Dendritic cell treated with granulocyte-macrophage colony-stimulating factor and Interleukin-4, amounts not matched to agents 40 ng/mL and 50 ng/mL, for 4 days (primary cell): ENCODE data around the gene CTDP1.
"Not testable (repeated sequence)": the region's sequence is repeated elsewhere in the genome, so short reads cannot be mapped to it uniquely, and the experiment has no call there.

Source experiments
- H3K27ac Mint-ChIP-seq: one replicate; pipeline ENCODE4 v1.8.0; 2022; ENCODE audit warnings: mild to moderate bottlenecking, mixed read lengths
- H3K27me3 Mint-ChIP-seq: one replicate; pipeline ENCODE4 v1.8.0; 2022; ENCODE audit warnings: mild to moderate bottlenecking, mixed read lengths
- H3K36me3 Mint-ChIP-seq: one replicate; pipeline ENCODE4 v1.8.0; 2022; ENCODE audit warnings: low read depth, mixed read lengths
- H3K4me1 Mint-ChIP-seq: one replicate; pipeline ENCODE4 v1.8.0; 2022; ENCODE audit warnings: low read depth, mixed read lengths
- H3K4me3 Mint-ChIP-seq: one replicate; pipeline ENCODE4 v1.8.0; 2022; ENCODE audit warnings: mild to moderate bottlenecking, moderate library complexity, mixed read lengths
- H3K9me3 Mint-ChIP-seq: one replicate; pipeline ENCODE4 v1.8.0; 2022; ENCODE audit warnings: mixed read lengths
- intact Hi-C: fragments of 100-400 bp; cut with micrococcal nuclease; formaldehyde crosslinking; loops from one replicate; pipeline ENCODE4 v1.15.0; 2022

The CTDP1 gene

DNA sequence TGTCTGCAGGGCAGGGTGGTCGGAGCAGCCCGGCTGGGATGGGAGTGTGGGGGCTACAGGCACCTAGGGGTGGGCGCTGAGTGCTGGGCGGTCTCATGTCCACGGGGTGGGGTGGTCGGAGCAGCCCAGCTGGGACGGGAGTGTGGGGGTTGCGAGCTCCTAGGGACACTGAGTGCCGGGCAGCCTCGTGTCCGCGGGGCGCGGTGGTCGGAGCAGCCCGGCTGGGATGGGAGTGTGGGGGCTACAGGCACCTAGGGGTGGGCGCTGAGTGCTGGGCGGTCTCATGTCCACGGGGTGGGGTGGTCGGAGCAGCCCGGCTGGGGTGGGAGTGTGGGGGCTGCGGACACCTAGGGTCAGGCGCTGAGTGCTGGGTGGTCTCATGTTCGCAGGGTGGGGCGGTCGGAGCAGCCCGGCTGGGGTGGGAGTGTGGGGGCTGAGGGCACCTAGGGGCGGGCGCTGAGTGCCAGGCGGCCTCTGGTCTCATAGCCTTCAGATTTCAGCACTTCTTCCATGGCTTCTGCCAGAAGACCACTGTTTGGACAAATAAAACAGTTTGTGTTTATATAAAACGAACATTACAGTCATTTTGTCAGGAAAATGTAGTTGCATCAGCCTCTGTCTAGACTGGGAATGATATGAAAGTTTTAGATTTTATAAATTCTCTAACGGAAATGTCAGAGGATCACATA lies 14.7 kb downstream of the CTDP1 start:
- H3K27me3 Mint-ChIP-seq, H3K9me3 Mint-ChIP-seq, H3K4me3 Mint-ChIP-seq, H3K27ac Mint-ChIP-seq, intact Hi-C loops: not testable (repeated sequence)
- Mint-ChIP-seq H3K36me3 (peaks cover 77% of the 10 kb centered on the region), H3K4me1 (peaks cover 18% of the 10 kb centered on the region)

DNA sequence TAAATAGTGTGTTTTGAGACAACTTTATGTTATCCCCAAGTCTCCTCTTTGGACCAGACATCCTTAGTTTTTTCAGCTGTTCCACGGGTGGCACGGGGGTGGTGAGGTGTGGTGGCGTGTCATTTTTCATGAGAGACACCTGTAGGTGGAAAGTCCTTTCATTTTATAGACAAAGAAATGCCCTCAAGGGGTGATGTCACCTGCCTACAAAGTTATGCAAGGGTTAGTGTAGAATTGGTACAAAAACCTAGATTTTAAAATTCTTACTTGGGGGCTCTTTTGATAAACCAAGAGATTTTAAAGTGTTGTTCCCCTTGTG lies 15.3 kb downstream of the CTDP1 start:
- Mint-ChIP-seq H3K27ac (no peak overlapping the region), H3K27me3 (no peaks in the 10 kb centered on the region), H3K4me3 (no peak overlapping the region), H3K9me3 (no peaks in the 10 kb centered on the region), H3K4me1 (peaks cover 18% of the 10 kb centered on the region), H3K36me3 (peaks cover 82% of the 10 kb centered on the region)
- intact Hi-C loops: no loop called here

DNA sequence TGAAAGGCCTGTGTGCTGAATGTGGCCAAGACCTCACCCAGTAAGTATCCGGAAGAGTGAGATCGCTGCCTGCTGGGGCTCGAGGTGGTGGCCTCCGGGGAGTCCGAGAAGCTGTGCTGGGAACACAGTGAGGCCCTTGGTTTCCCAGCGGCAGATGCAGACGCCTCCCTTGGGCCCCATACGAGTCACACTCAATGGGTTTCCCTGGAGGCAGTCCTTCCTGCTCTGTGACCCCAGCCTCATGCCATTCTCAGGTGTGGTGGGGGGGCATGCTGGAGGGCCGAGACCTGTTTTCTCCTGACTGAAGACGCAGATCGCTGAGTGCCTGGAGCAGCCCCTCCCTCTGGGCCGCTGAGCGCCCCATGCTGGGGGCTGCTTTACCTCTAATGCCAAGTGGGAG lies 15.7 kb downstream of the CTDP1 start:
- peaks cover 14% of the 10 kb centered on the region for H3K4me1 Mint-ChIP-seq

DNA sequence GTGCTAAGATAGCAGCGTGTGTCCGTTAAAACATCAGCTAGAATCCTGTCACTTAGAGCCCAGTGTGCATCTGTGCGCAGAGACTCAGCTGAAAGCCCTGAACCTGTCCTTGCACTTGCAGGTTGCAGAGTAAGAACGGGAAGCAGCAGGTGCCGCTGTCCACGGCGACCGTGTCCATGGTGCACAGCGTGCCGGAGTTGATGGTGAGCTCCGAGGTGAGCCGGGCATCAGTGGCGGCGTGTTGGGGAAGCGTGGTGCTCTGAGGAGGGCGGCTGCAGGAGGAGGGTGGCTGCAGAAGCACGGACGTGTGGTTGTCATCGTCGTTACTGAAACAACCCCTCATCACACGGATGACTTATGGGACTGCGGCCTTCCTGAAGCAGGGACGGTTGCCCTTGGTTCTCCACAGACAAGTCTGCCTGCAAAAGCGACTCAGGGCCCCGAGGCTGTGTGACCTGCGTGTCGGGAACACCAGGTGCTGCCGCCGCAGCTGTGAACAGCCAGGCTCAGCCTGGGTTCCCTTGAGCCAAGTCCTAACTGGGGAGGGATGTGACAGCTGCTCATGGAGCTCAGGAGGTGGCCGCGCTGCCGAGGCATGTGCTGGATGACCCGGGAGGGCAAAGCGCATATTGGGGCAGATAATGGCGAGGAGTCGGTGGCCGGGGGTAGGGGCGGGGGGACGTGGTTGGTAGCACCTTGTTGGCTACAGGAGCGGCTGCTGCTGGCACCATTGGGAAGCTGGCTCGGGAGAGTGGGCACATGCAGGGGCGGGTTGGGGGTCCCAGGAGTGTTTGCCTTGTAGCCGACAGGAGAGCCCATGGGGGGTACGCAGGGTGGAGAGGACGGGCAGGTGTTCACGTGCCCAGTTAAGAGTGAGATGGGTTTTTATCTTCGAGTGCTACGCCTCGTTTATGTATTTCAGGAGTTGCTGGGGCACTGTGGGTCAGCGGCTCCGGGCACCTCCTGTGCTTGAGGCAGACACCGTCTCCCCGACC lies 16.6 kb downstream of the CTDP1 start:
- no peak overlapping the region for H3K4me3 Mint-ChIP-seq
- H3K27me3 Mint-ChIP-seq: no peaks in the 10 kb centered on the region
- peaks cover 10% of the 10 kb centered on the region for H3K4me1 Mint-ChIP-seq
- no peaks in the 10 kb centered on the region for H3K9me3 Mint-ChIP-seq
- intact Hi-C loops: no loop called here
- H3K27ac Mint-ChIP-seq: no peak overlapping the region
- H3K36me3 Mint-ChIP-seq: peaks cover 84% of the 10 kb centered on the region

More for the DNA sequence above, 15.7 kb downstream of the CTDP1 start:
- Mint-ChIP-seq H3K4me3 (no peak overlapping the region), H3K27ac (no peak overlapping the region), H3K27me3 (no peaks in the 10 kb centered on the region), H3K9me3 (no peaks in the 10 kb centered on the region), H3K36me3 (peaks cover 84% of the 10 kb centered on the region)
- intact Hi-C loops: no loop called here

DNA sequence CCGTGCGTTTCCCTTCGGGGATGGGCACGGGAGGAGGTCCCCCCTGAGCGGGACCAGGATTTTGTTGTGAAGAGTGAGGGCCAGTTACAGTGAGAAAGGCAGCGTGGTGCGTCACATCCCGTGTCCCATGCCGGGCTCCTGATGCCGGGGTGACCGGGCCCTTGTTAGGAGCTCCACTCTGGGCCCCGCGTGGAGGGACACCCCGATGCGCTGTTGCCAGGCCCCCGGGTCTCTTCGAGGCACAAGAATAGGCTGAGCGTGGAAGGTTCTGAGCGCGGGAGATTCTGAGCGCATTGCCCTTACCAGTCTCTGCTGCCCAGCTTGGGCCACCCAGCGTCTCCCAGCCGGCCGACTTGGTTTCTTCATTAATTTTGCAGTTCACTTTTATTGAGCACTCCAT lies 17.6 kb downstream of the CTDP1 start:
- Mint-ChIP-seq H3K4me1 (peaks cover 9% of the 10 kb centered on the region), H3K4me3 (no peak overlapping the region), H3K9me3 (no peaks in the 10 kb centered on the region), H3K27ac (no peak overlapping the region), H3K36me3 (peaks cover 90% of the 10 kb centered on the region), H3K27me3 (no peaks in the 10 kb centered on the region)
- intact Hi-C loops: no loop called here

DNA sequence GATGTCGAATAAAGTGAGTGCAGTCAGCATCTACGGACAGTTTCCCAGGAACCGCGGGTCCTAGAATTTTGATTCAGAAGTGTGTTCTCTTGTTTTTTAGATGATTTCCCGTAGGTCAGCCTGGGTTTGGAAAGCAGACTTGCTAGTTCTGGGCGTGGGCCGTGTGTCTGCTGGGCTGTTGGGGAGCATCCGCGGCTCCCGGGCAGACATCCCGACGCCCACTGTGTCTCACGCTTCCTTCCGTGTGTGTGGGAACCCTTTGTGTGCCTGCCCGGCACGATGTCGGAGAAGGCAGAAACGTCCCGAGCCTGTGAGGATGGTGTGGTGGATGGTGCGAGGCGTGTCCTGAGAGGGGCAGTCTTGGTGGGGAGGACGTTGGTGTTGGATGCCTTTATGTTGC lies 18.4 kb downstream of the CTDP1 start:
- Mint-ChIP-seq H3K27ac (no peak overlapping the region), H3K9me3 (no peaks in the 10 kb centered on the region), H3K4me3 (no peak overlapping the region), H3K36me3 (peaks cover 86% of the 10 kb centered on the region), H3K4me1 (peaks cover 1% of the 10 kb centered on the region), H3K27me3 (no peaks in the 10 kb centered on the region)
- intact Hi-C loops: no loop called here

- H3K4me3 Mint-ChIP-seq: no peak overlapping the region
- intact Hi-C loops: no loop called here
- H3K36me3 Mint-ChIP-seq: peaks cover 84% of the 10 kb centered on the region
- no peaks in the 10 kb centered on the region for H3K4me1 Mint-ChIP-seq
- no peaks in the 10 kb centered on the region for H3K9me3 Mint-ChIP-seq
- H3K27ac Mint-ChIP-seq: no peak overlapping the region
- H3K27me3 Mint-ChIP-seq: no peaks in the 10 kb centered on the region
These were observed 19.2 kb downstream of the CTDP1 start for GRCh38 chr18:79698668-79699335.

DNA sequence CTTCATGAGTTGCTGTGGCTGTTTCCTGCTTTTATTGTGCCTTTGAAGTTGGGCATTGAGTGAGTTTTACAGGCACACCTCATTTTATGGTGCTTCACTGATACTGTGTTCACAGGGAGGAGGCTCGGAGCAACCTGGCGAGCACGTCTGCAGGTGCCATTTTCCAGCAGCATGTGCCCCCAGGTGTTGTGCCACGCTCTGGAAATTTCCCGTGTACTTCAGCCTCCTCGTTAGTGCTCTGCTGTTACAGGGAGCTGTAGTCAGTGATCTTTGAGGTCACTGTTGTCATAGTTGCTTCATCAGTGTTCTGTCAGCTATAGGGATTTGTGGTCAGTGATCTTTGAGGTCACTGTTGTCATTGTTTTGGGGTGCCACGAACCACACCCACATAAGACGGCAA lies 20.1 kb downstream of the CTDP1 start:
- no peaks in the 10 kb centered on the region for H3K9me3 Mint-ChIP-seq
- H3K4me3 Mint-ChIP-seq: no peak overlapping the region
- no peaks in the 10 kb centered on the region for H3K4me1 Mint-ChIP-seq
- peaks cover 88% of the 10 kb centered on the region for H3K36me3 Mint-ChIP-seq
- H3K27me3 Mint-ChIP-seq: no peaks in the 10 kb centered on the region
- intact Hi-C loops: no loop called here
- no peak overlapping the region for H3K27ac Mint-ChIP-seq

- H3K9me3 Mint-ChIP-seq: no peaks in the 10 kb centered on the region
These were observed 23.3 kb downstream of the CTDP1 start for GRCh38 chr18:79702906-79703305.

GRCh38 chr18:79704631-79705030 lies 25.0 kb downstream of the CTDP1 start:
- Mint-ChIP-seq H3K27ac (no peak overlapping the region), H3K36me3 (peaks cover 82% of the 10 kb centered on the region), H3K27me3 (no peaks in the 10 kb centered on the region), H3K4me3 (no peak overlapping the region), H3K4me1 (no peaks in the 10 kb centered on the region), H3K9me3 (no peaks in the 10 kb centered on the region)
- intact Hi-C loops: no loop called here

More at GRCh38 chr18:79702906-79703305, 23.3 kb downstream of the CTDP1 start:
- Mint-ChIP-seq H3K4me3 (no peak overlapping the region), H3K27me3 (no peaks in the 10 kb centered on the region), H3K36me3 (peaks cover 88% of the 10 kb centered on the region), H3K27ac (no peak overlapping the region), H3K4me1 (no peaks in the 10 kb centered on the region)
- intact Hi-C loops: no loop called here

- Mint-ChIP-seq H3K27ac (no peak overlapping the region), H3K36me3 (peaks cover 82% of the 10 kb centered on the region)
- intact Hi-C loops: no loop called here
These were observed 25.7 kb downstream of the CTDP1 start for GRCh38 chr18:79705272-79705671.

DNA sequence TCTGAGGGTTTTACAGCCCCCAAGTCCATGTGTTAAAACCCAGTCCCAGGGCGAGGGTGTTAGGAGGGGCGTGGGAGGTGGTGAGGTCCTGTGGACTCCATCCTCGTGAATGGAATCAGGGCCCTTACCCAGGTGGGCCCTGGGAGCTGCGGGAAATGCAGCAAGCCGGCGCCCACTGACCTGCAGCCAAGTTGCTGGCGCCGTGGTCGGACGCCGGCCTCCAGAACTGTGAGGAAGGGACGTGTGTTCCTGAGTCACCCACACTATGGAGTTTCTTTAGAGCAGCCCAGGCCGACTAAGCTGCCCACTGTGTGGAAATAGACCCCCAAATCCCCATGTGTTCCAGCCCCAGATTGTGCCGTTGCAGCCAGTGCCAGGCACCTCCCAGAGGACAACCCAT lies 26.4 kb downstream of the CTDP1 start:
- H3K9me3 Mint-ChIP-seq: no peaks in the 10 kb centered on the region
- intact Hi-C loops: no loop called here
- no peaks in the 10 kb centered on the region for H3K4me1 Mint-ChIP-seq
- H3K4me3 Mint-ChIP-seq: no peak overlapping the region
- peaks cover 82% of the 10 kb centered on the region for H3K36me3 Mint-ChIP-seq
- H3K27ac Mint-ChIP-seq: no peak overlapping the region
- H3K27me3 Mint-ChIP-seq: no peaks in the 10 kb centered on the region

More at GRCh38 chr18:79705272-79705671, 25.7 kb downstream of the CTDP1 start:
- H3K9me3 Mint-ChIP-seq: no peaks in the 10 kb centered on the region
- H3K27me3 Mint-ChIP-seq: no peaks in the 10 kb centered on the region
- H3K4me1 Mint-ChIP-seq: no peaks in the 10 kb centered on the region
- H3K4me3 Mint-ChIP-seq: no peak overlapping the region

DNA sequence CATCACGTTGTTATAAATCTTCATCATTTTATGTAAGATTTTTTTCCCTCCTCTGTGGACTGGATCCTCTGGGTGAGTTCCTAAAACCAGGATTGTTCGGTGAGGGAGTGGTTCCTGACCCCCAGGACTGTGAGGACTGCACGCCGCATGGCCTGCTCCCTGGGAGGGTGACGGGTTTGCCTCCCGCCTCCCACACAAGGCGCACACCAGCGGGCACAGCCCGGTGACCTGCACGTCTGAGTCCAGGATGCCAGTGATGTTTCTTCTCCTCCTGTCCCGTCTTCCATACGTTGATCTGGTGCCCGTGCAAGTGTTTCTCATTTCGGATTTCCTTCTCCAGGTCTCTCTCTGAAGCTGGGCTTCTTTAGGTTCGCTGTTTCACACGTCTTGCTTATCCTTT lies 27.1 kb downstream of the CTDP1 start:
- Mint-ChIP-seq H3K27me3 (no peaks in the 10 kb centered on the region), H3K36me3 (peaks cover 82% of the 10 kb centered on the region)
- intact Hi-C loops: no loop called here

DNA sequence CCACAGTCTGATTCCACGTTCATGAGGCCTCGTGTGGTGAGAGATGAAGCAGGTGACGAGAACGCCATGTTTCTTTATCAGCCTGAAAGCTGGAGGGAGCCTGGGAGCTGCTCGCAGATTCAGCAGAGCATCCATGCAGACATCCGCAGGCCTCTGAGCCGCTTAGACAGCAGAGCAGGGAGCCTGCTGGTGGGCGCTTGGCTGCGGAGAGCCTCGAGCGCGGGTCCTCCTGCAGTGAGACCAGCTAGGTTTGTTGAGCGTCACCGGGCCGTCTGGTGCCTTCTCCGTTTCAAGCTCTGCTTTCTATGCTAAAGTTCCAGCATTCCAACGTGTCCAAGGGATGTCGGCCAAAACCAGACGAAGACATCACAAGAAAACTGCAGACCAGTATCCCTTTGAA lies 27.6 kb downstream of the CTDP1 start:
- intact Hi-C loops: no loop called here
- Mint-ChIP-seq H3K27ac (no peak overlapping the region), H3K4me3 (no peak overlapping the region), H3K36me3 (peaks cover 85% of the 10 kb centered on the region), H3K9me3 (no peaks in the 10 kb centered on the region), H3K27me3 (no peaks in the 10 kb centered on the region), H3K4me1 (no peaks in the 10 kb centered on the region)

More for the DNA sequence above, 27.1 kb downstream of the CTDP1 start:
- H3K4me3 Mint-ChIP-seq: no peak overlapping the region
- H3K27ac Mint-ChIP-seq: no peak overlapping the region
- no peaks in the 10 kb centered on the region for H3K9me3 Mint-ChIP-seq
- no peaks in the 10 kb centered on the region for H3K4me1 Mint-ChIP-seq
